Osteoblast (primary cell): ENCODE results near the gene CHRD. TPM values are rescaled to one million over a fixed set of nuclear protein-coding genes. Genes with fewer than 3 reads are reported as not detected.

Experiments used
- DNase-seq: peaks from one replicate; pipeline ENCODE4 v3.0.0; 2011; ENCODE audit warnings: low spot score, mixed read lengths; ENCODE audit not compliant: insufficient read length; ENCODE audit errors: missing footprints
- H2AFZ ChIP-seq: 2 replicates; pipeline ENCODE4 v1.6.0; 2011; ENCODE audit warnings: mild to moderate bottlenecking, low read length
- H3K27ac ChIP-seq: 2 replicates; pipeline ENCODE4 v1.5.1; 2011; ENCODE audit warnings: mild to moderate bottlenecking, low read depth, low read length, moderate library complexity
- H3K27me3 ChIP-seq: 2 replicates; pipeline ENCODE4 v1.6.0; 2012; ENCODE audit warnings: mild to moderate bottlenecking, control low read depth, inconsistent platforms, low read length, moderate library complexity; ENCODE audit not compliant: insufficient read depth
- H3K36me3 ChIP-seq: 2 replicates; pipeline ENCODE4 v1.5.1; 2011; ENCODE audit warnings: mild to moderate bottlenecking, low read length, control low read depth, moderate library complexity; ENCODE audit not compliant: insufficient read depth
- H3K4me1 ChIP-seq: 2 replicates; pipeline ENCODE4 v1.5.1; 2011; ENCODE audit warnings: mild to moderate bottlenecking, low read length, control low read depth, moderate library complexity; ENCODE audit not compliant: insufficient read depth
- H3K4me2 ChIP-seq: 2 replicates; pipeline ENCODE4 v1.6.0; 2011; ENCODE audit warnings: mild to moderate bottlenecking, low read length; ENCODE audit not compliant: insufficient read depth
- H3K4me3 ChIP-seq: fragments of 200-600 bp; sonication (generic); 3 replicates; pipeline ENCODE4 v1.5.1; 2012; ENCODE audit warnings: mild to moderate bottlenecking, low read length, inconsistent platforms; ENCODE audit not compliant: insufficient read depth
- H3K79me2 ChIP-seq: 2 replicates; pipeline ENCODE4 v1.6.0; 2012; ENCODE audit warnings: mild to moderate bottlenecking, low read length, control low read depth, inconsistent platforms; ENCODE audit not compliant: insufficient read depth
- H3K9me3 ChIP-seq: 2 replicates; pipeline ENCODE4 v1.5.1; 2011; ENCODE audit warnings: low read depth, low read length, control low read depth
- H4K20me1 ChIP-seq: 2 replicates; pipeline ENCODE4 v1.6.0; 2012; ENCODE audit warnings: mild to moderate bottlenecking, low read length, control low read depth; ENCODE audit not compliant: insufficient read depth
- CTCF ChIP-seq: IDR thresholded peaks from 2 replicates; pipeline ENCODE4 v1.5.1; 2011; ENCODE audit warnings: mild to moderate bottlenecking, low read depth, low read length, moderate library complexity; ENCODE audit errors: extremely low read depth
- total RNA-seq: library from RNA; depleted of rRNA; stranded (reverse); fragments of >200 nt; gene quantifications from 2 replicates; pipeline ENCODE4 v1.2.3, GENCODE V29; 2012

The CHRD gene
- total RNA-seq, 1 donor = 0.36 TPM

- no peaks in the 10 kb centered on the region for H3K27me3 ChIP-seq
- H3K27ac ChIP-seq = no peak overlapping the region
- peaks cover 7% of the 10 kb centered on the region for H4K20me1 ChIP-seq
- H3K9me3 ChIP-seq = no peaks in the 10 kb centered on the region
- H3K79me2 ChIP-seq = peaks cover 26% of the 10 kb centered on the region
- no peak for DNase-seq
- peak overlapping the region; percentile 94 for H3K4me2 ChIP-seq
- H3K4me3 ChIP-seq = peak overlapping the region; percentile 90
- H2AFZ ChIP-seq = peak overlapping the region; percentile 81
- TF ChIP-seq CTCF = no peak
- H3K4me1 ChIP-seq = peaks cover 27% of the 10 kb centered on the region
- H3K36me3 ChIP-seq = peaks cover 10% of the 10 kb centered on the region
Measured at GRCh38 chr3:184360070-184360928, 19.6 kb upstream of the CHRD start.

- peaks cover 19% of the 10 kb centered on the region for H3K4me1 ChIP-seq
- DNase-seq = no peak
- no peaks in the 10 kb centered on the region for H3K9me3 ChIP-seq
- H2AFZ ChIP-seq = peak overlapping the region; percentile 81
- no peak overlapping the region for H3K27ac ChIP-seq
- peaks cover 13% of the 10 kb centered on the region for H3K36me3 ChIP-seq
- H4K20me1 ChIP-seq = peaks cover 7% of the 10 kb centered on the region
- TF ChIP-seq CTCF = no peak
- no peaks in the 10 kb centered on the region for H3K27me3 ChIP-seq
- H3K4me2 ChIP-seq = peak overlapping the region; percentile 94
- H3K4me3 ChIP-seq = peak overlapping the region; percentile 90
- peaks cover 29% of the 10 kb centered on the region for H3K79me2 ChIP-seq
Measured at GRCh38 chr3:184360929-184361531, 18.8 kb upstream of the CHRD start.

DNA sequence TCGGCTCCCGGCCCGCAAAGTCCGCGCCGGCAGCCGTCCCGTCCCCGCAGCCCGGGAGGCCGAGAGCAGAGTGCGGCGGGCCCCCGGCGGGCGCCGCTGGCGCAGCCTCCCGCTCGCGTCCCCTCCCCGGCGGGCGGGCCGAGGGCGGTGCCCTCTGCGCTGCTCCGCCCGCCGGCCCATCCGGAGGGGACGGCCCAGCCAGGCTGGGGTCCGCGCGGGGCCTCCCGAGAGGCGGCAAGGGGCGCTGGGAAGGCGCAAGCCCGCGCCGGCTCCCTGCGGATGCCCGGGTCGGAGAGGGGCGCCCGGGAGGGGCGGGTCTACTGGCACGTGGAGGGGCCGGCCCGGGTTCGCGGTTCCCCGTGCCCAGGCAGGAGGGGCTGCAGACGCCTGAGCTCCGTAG is 18.3 kb upstream of the CHRD start, which contains the start of the genes CLCN2 and POLR2H:
Gene CLCN2 (minus strand): TSS at position 74 of the 400 bp plus-strand sequence. CDS start 126 bp downstream, outside the sequence.
Gene POLR2H (plus strand): TSS at position 179 of the 400 bp plus-strand sequence. CDS start 1,783 bp downstream, outside the sequence.
- Histone ChIP-seq H3K79me2 (peaks cover 30% of the 10 kb centered on the region), H3K4me1 (peaks cover 19% of the 10 kb centered on the region), H3K4me2 (peak within 1 kb of the TSS; percentile 94), H4K20me1 (peaks cover 7% of the 10 kb centered on the region), H2AFZ (peak within 1 kb of the TSS; percentile 88), H3K27ac (peak within 1 kb of the TSS; percentile 96), H3K4me3 (peak within 1 kb of the TSS; percentile 90), H3K9me3 (no peaks in the 10 kb centered on the region), H3K36me3 (peaks cover 14% of the 10 kb centered on the region), H3K27me3 (no peaks in the 10 kb centered on the region)
- DNase-seq = peak; percentile 94
- no peak for TF ChIP-seq CTCF
